Tibial nerve (tissue), 3 donors: Measurements from ENCODE around the gene SLC25A1.

Experiments used
- CTCF ChIP-seq, 5 experiments: fragments of 200-600 bp in 3 of 5; fragments of 450-650 bp in 2 of 5; sonication (generic) in 3 of 5; IDR thresholded peaks; one replicate each; pipeline ENCODE4 v1.5.1; 2016 to 2019; ENCODE audit warnings: antibody characterized with exemption in 5 of 5, mild to moderate bottlenecking in 3 of 5, moderate library complexity in 2 of 5
- POLR2A ChIP-seq, 2 donors: fragments of 450-650 bp; IDR thresholded peaks; one replicate each; pipeline ENCODE4 v1.6.1; 2017; ENCODE audit warnings: antibody characterized with exemption in 2 of 2, mild to moderate bottlenecking in 2 of 2, moderate library complexity in 2 of 2

GRCh38 chr22:19169002-19169946 is 9.3 kb downstream of the SLC25A1 start:
- TF ChIP-seq POLR2A (IDR thresholded peaks at IDR 0.05) (no peak), CTCF (IDR thresholded peaks at IDR 0.05) (no peak)
